ENCODE results near the gene DCHS1.

DCHS1 gene

GRCh38 chr11:6594142-6594768 lies 61.4 kb downstream of the DCHS1 start:
- no peak for DNase-seq (ENCODE audit: low read depth)

GRCh38 chr11:6588018-6588417 lies 67.6 kb downstream of the DCHS1 start:
- DNase-seq (ENCODE audit: low read depth), result no peak

GRCh38 chr11:6587360-6587953 lies 68.2 kb downstream of the DCHS1 start:
- DNase-seq (ENCODE audit: low read depth), result no peak

GRCh38 chr11:6586434-6587359 lies 68.9 kb downstream of the DCHS1 start:
- no peak for DNase-seq (ENCODE audit: low read depth)

GRCh38 chr11:6584528-6584927 lies 71.1 kb downstream of the DCHS1 start:
- DNase-seq (ENCODE audit: low read depth), result no peak

GRCh38 chr11:6583584-6583983 lies 72.0 kb downstream of the DCHS1 start:
- DNase-seq (ENCODE audit: low read depth), result no peak

- DNase-seq (ENCODE audit: low read depth), result no peak
Observed at GRCh38 chr11:6579681-6580080, 75.9 kb downstream of the DCHS1 start.

- no peak for DNase-seq (ENCODE audit: low read depth)
Observed at GRCh38 chr11:6578134-6578533, 77.5 kb downstream of the DCHS1 start.

GRCh38 chr11:6576471-6577373 lies 78.9 kb downstream of the DCHS1 start:
- peak; percentile 62 for DNase-seq (ENCODE audit: low read depth)

- no peak for DNase-seq (ENCODE audit: low read depth)
Observed at GRCh38 chr11:6574816-6575715, 80.5 kb downstream of the DCHS1 start.

GRCh38 chr11:6572215-6572614 lies 83.4 kb downstream of the DCHS1 start:
- peak; percentile 86 for DNase-seq (ENCODE audit: low read depth)

- no peak for DNase-seq (ENCODE audit: low read depth)
Observed at GRCh38 chr11:6571434-6572008, 84.1 kb downstream of the DCHS1 start.

Measured in iris pigment epithelial cell (primary cell).